Measurements from ENCODE around the gene COL8A2.

Gene COL8A2

GRCh38 chr1:36135796-36136195, 10.8 kb upstream of the COL8A2 start:
- DNase-seq (ENCODE audit: low spot score), result no peak

- no peak for DNase-seq (ENCODE audit: low spot score)
Observed at GRCh38 chr1:36135330-36135667, 10.3 kb upstream of the COL8A2 start.

- peak; percentile 47 for DNase-seq (ENCODE audit: low spot score)
Observed at GRCh38 chr1:36134505-36135329, 9.7 kb upstream of the COL8A2 start.

- DNase-seq (ENCODE audit: low spot score), result no peak
Observed at GRCh38 chr1:36134031-36134430, 9.0 kb upstream of the COL8A2 start.

- DNase-seq (ENCODE audit: low spot score), result peak; percentile 92
Observed at GRCh38 chr1:36133484-36133883, 8.5 kb upstream of the COL8A2 start.

GRCh38 chr1:36132029-36132428, 7.0 kb upstream of the COL8A2 start:
- DNase-seq (ENCODE audit: low spot score), result no peak

- DNase-seq (ENCODE audit: low spot score), result no peak
Observed at GRCh38 chr1:36128905-36129206, 3.8 kb upstream of the COL8A2 start.

GRCh38 chr1:36128126-36128904, 3.3 kb upstream of the COL8A2 start:
- DNase-seq (ENCODE audit: low spot score), result no peak

GRCh38 chr1:36126797-36127500, 1.9 kb upstream of the COL8A2 start:
- no peak for DNase-seq (ENCODE audit: low spot score)

GRCh38 chr1:36126005-36126716, 1.1 kb upstream of the COL8A2 start:
- no peak for DNase-seq (ENCODE audit: low spot score)

GRCh38 chr1:36124404-36125128, 456 bp downstream of the COL8A2 start:
- DNase-seq (ENCODE audit: low spot score), result no peak

GRCh38 chr1:36123356-36123755, 1.7 kb downstream of the COL8A2 start:
- no peak for DNase-seq (ENCODE audit: low spot score)

- DNase-seq (ENCODE audit: low spot score), result no peak
Observed at GRCh38 chr1:36122062-36123030, 2.7 kb downstream of the COL8A2 start.

- DNase-seq (ENCODE audit: low spot score), result no peak
Observed at GRCh38 chr1:36119456-36119855, 5.6 kb downstream of the COL8A2 start.

- DNase-seq (ENCODE audit: low spot score), result no peak
Observed at GRCh38 chr1:36118447-36119204, 6.4 kb downstream of the COL8A2 start.

- no peak for DNase-seq (ENCODE audit: low spot score)
Observed at GRCh38 chr1:36116901-36117300, 8.1 kb downstream of the COL8A2 start.

- DNase-seq (ENCODE audit: low spot score), result no peak
Observed at GRCh38 chr1:36115931-36116330, 9.1 kb downstream of the COL8A2 start.

GRCh38 chr1:36115200-36115669, 9.8 kb downstream of the COL8A2 start:
- DNase-seq (ENCODE audit: low spot score), result no peak

- DNase-seq (ENCODE audit: low spot score), result no peak
Observed at GRCh38 chr1:36114371-36114770, 10.7 kb downstream of the COL8A2 start.

GRCh38 chr1:36112823-36113222, 12.2 kb downstream of the COL8A2 start:
- no peak for DNase-seq (ENCODE audit: low spot score)

Measured in RKO (cell line).